SU-DHL-6 (cell line): ENCODE measurements around the gene HSP90AA1.

Source experiments
- H2AFZ ChIP-seq: fragments of 200-600 bp; sonication (generic); 2 replicates; pipeline ENCODE4 v1.6.1; 2014; ENCODE audit warnings: low read depth, mild to moderate bottlenecking, moderate library complexity, mixed read lengths, antibody characterized with exemption, low read length; ENCODE audit not compliant: severe bottlenecking
- H3F3A ChIP-seq: fragments of 200-600 bp; shearing (Covaris generic); 2 replicates; pipeline ENCODE4 v1.6.0; 2016; ENCODE audit warnings: antibody characterized with exemption, mild to moderate bottlenecking; ENCODE audit not compliant: insufficient read depth
- H3K27ac ChIP-seq: fragments of 200-600 bp; sonication (generic); 2 replicates; pipeline ENCODE4 v1.5.1; 2016; ENCODE audit warnings: low read depth, mild to moderate bottlenecking, low read length, moderate library complexity, mixed read lengths
- H3K27me3 ChIP-seq: fragments of 200-600 bp; sonication (generic), shearing (Covaris generic); 2 replicates; pipeline ENCODE4 v1.6.0; 2014; ENCODE audit warnings: mild to moderate bottlenecking, low read length
- H3K36me3 ChIP-seq: fragments of 200-600 bp; sonication (generic); 2 replicates; pipeline ENCODE4 v1.6.1; 2014; ENCODE audit warnings: mild to moderate bottlenecking, low read length, mixed read lengths
- H3K4me2 ChIP-seq: fragments of 300-600, 200-600 bp; shearing (Covaris generic), sonication (generic); 2 replicates; pipeline ENCODE4 v1.6.0; 2014; ENCODE audit warnings: low read length, low read depth, mild to moderate bottlenecking; ENCODE audit not compliant: poor library complexity, severe bottlenecking
- H3K4me3 ChIP-seq: fragments of 200-600 bp; sonication (generic); 2 replicates; pipeline ENCODE4 v1.5.1; 2014; ENCODE audit warnings: antibody characterized with exemption, low read length, mild to moderate bottlenecking, mixed read lengths; ENCODE audit not compliant: insufficient read depth, poor library complexity, severe bottlenecking
- H3K79me2 ChIP-seq: fragments of 200-600 bp; sonication (generic); 2 replicates; pipeline ENCODE4 v1.6.1; 2014; ENCODE audit warnings: mild to moderate bottlenecking, low read length, moderate library complexity; ENCODE audit not compliant: insufficient read depth
- H3K9ac ChIP-seq: fragments of 200-600 bp; sonication (generic); 2 replicates; pipeline ENCODE4 v1.7.0; 2014; ENCODE audit warnings: mild to moderate bottlenecking, low read length
- H3K9me2 ChIP-seq: fragments of 200-600 bp; sonication (generic); replicated peaks from 2 replicates; pipeline ENCODE4 v1.6.1; 2014; ENCODE audit warnings: low read length; ENCODE audit not compliant: insufficient read depth
- H3K9me3 ChIP-seq: fragments of 200-600 bp; sonication (generic); 2 replicates; pipeline ENCODE4 v1.6.1; 2014; ENCODE audit warnings: low read length, mixed read lengths; ENCODE audit not compliant: insufficient read depth
- H4K20me1 ChIP-seq: fragments of 200-600 bp; sonication (generic); 2 replicates; pipeline ENCODE4 v1.6.1; 2014; ENCODE audit warnings: low read depth, mild to moderate bottlenecking, antibody characterized with exemption, low read length, moderate library complexity, mixed read lengths
- CTCF ChIP-seq: fragments of 200-600 bp; sonication (generic); IDR thresholded peaks from one replicate; pipeline ENCODE4 v1.5.1; 2017; ENCODE audit warnings: antibody characterized with exemption, mild to moderate bottlenecking, low read length, moderate library complexity; ENCODE audit not compliant: insufficient read depth, poor library complexity, severe bottlenecking
- EZH2phosphoT487 ChIP-seq: fragments of 200-600 bp; sonication (generic), shearing (Covaris generic); conservative IDR thresholded peaks from 2 replicates; pipeline ENCODE4 v1.6.1; 2018; ENCODE audit warnings: mild to moderate bottlenecking, antibody characterized with exemption, low read length, moderate library complexity, mixed read lengths

Gene HSP90AA1

DNA sequence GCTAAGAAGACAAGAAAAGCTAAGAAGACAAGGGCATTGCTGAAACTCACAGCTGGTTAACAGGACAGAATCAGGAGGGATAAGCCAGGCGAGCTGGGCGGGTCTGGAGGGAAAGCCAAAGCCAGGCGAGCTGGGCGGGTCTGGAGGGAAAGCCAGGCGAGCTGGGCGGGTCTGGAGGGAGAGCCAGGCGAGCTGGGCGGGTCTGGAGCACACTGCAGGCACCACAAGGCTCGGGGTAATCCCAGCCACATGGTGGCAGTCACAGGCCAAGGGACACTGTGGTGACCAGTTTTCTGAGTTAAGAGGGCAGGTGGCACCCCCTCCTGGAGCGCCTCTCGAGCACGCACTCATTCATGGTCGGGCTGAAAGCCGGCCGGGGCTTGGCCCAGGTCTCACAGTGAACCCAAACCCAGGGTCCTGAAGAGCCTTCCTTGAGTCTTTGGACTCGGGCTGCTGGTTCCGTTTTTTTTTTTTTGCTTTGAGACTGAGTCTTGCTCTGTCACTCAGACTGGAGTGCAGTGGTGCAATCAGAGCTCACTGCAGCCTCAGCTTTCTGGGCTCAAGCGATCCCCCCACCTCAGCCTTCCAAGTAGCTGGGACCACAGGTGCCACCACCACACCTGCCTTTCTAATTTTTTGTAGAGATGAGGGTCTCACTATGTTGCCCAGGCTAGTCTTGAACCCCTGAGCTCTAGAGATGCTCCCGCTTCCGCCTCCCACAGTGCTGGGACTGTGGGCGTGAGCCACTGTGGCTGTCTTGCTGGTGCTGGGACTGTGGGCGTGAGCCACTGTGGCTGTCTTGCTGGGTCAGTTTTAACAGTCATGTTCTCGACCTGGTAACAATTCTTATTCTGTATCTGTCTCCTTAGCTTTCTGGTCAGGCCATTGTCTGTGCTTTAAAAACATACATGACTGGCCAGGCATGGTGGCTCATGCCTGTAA lies 40.2 kb downstream of the HSP90AA1 start:
- H3K9me3 ChIP-seq = no peaks in the 10 kb centered on the region
- no peaks in the 10 kb centered on the region for H4K20me1 ChIP-seq
- H3K27ac ChIP-seq = no peak overlapping the region
- no peaks in the 10 kb centered on the region for H3F3A ChIP-seq
- H3K79me2 ChIP-seq = no peaks in the 10 kb centered on the region
- H3K9ac ChIP-seq = no peak overlapping the region
- no peak overlapping the region for H2AFZ ChIP-seq
- no peak for TF ChIP-seq CTCF
- TF ChIP-seq EZH2phosphoT487 = no peak
- no peak overlapping the region for H3K4me3 ChIP-seq
- no peaks in the 10 kb centered on the region for H3K9me2 ChIP-seq
- no peaks in the 10 kb centered on the region for H3K27me3 ChIP-seq
- no peaks in the 10 kb centered on the region for H3K36me3 ChIP-seq
- H3K4me2 ChIP-seq = no peak overlapping the region

DNA sequence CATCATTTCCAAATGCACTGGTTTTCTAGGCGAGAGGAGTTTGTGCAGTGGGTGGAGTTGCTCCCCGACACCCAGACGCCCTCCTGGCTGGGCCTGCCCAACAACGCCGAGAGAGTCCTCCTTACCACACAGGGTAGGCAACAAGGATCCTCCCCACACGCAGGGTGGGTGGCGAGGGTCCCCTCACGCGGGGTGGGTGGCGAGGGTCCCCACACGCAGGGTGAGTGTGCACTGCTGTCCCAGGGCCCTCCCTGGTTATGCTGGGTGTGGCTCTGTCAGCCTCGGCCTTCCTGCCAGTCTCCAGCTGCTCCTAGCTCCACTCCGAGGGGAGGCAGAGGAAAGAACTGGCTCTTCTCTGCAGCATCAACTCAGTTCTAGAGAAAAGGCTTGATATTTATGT lies 42.3 kb downstream of the HSP90AA1 start:
- H2AFZ ChIP-seq = no peak overlapping the region
- H3K4me3 ChIP-seq = no peak overlapping the region
- H3K9me3 ChIP-seq = no peaks in the 10 kb centered on the region
- no peaks in the 10 kb centered on the region for H3K9me2 ChIP-seq
- H4K20me1 ChIP-seq = no peaks in the 10 kb centered on the region
- H3K36me3 ChIP-seq = no peaks in the 10 kb centered on the region
- no peak overlapping the region for H3K4me2 ChIP-seq
- H3K27me3 ChIP-seq = no peaks in the 10 kb centered on the region
- H3K9ac ChIP-seq = no peak overlapping the region
- no peaks in the 10 kb centered on the region for H3K79me2 ChIP-seq
- TF ChIP-seq EZH2phosphoT487 (no peak), CTCF (no peak)
- no peaks in the 10 kb centered on the region for H3F3A ChIP-seq
- H3K27ac ChIP-seq = no peak overlapping the region

GRCh38 chr14:102043251-102044025 lies 43.4 kb downstream of the HSP90AA1 start:
- no peaks in the 10 kb centered on the region for H3K36me3 ChIP-seq
- no peak overlapping the region for H3K4me3 ChIP-seq
- H3K27ac ChIP-seq = no peak overlapping the region
- H4K20me1 ChIP-seq = no peaks in the 10 kb centered on the region
- no peak overlapping the region for H3K9ac ChIP-seq
- no peak for TF ChIP-seq CTCF
- TF ChIP-seq EZH2phosphoT487 = no peak
- no peak overlapping the region for H3K4me2 ChIP-seq
- no peak overlapping the region for H2AFZ ChIP-seq
- H3K27me3 ChIP-seq = no peaks in the 10 kb centered on the region
- no peaks in the 10 kb centered on the region for H3K9me3 ChIP-seq
- no peaks in the 10 kb centered on the region for H3F3A ChIP-seq
- H3K79me2 ChIP-seq = no peaks in the 10 kb centered on the region
- no peaks in the 10 kb centered on the region for H3K9me2 ChIP-seq
